ENCODE results near the gene CCDC152. TPM values are rescaled to one million over a fixed set of nuclear protein-coding genes. Genes with fewer than 3 reads are reported as not detected.

Gene CCDC152
- total RNA-seq, 4 donors from 2014 or later: 0.44 to 0.79 (median 0.56) TPM

GRCh38 chr5:42798284-42799240 lies 41.9 kb downstream of the CCDC152 start:
- no peak for ATAC-seq (ENCODE audit: low FRiP score)
- TF ChIP-seq CTCF (IDR thresholded peaks at IDR 0.05): no peak
- DNase-seq (ENCODE audit: low spot score): no peak

GRCh38 chr5:42799241-42799608 lies 42.6 kb downstream of the CCDC152 start:
- no peak for DNase-seq (ENCODE audit: low spot score)
- TF ChIP-seq CTCF (IDR thresholded peaks at IDR 0.05): no peak
- no peak for ATAC-seq (ENCODE audit: low FRiP score)

GRCh38 chr5:42799668-42800114 lies 43.1 kb downstream of the CCDC152 start:
- ATAC-seq (ENCODE audit: low FRiP score): no peak
- no peak for TF ChIP-seq CTCF (IDR thresholded peaks at IDR 0.05)
- DNase-seq (ENCODE audit: low spot score): no peak

- ATAC-seq (ENCODE audit: low FRiP score) (no peak), DNase-seq (ENCODE audit: low spot score) (no peak)
- no peak for TF ChIP-seq CTCF (IDR thresholded peaks at IDR 0.05)
These were observed 44.2 kb downstream of the CCDC152 start for GRCh38 chr5:42800748-42801330.

- no peak for DNase-seq (ENCODE audit: low spot score)
- no peak for TF ChIP-seq CTCF (IDR thresholded peaks at IDR 0.05)
- no peak for ATAC-seq (ENCODE audit: low FRiP score)
These were observed 45.0 kb downstream of the CCDC152 start for GRCh38 chr5:42801516-42802166.

GRCh38 chr5:42804717-42805339 lies 48.2 kb downstream of the CCDC152 start:
- ATAC-seq (ENCODE audit: low FRiP score): no peak
- DNase-seq (ENCODE audit: low spot score): no peak
- TF ChIP-seq CTCF (IDR thresholded peaks at IDR 0.05): no peak
